ENCODE data around the gene PKD1L1. TPM values are rescaled to one million over a fixed set of nuclear protein-coding genes. Genes with fewer than 3 reads are reported as not detected.

The PKD1L1 gene
- total RNA-seq, 4 donors from 2014 or later, result 0.07 to 1.7 (median 0.98) TPM

DNA sequence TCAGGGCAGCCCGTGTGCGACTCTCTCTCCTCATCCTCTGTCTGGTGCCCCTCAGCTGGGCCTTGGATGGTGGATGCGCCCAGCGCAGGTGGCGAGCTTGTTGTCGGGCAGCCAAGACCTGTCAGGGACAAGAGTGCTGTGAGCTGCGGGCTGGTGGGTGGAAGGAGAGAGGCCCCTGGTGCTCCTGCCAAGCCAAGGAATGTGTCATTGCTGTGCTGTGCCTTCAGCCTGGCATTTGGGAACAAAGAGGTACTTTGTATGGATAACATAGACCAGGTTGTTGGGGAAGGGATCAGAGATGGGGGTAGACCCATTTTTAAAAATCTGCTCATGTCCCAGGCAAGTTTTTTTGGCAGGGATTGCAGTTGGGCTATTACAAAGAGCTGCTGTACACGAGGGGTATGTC, 120.9 kb downstream of the PKD1L1 start:
- no peak for ATAC-seq
- no peak for DNase-seq
- Histone ChIP-seq H3K4me3 (no peak overlapping the region), H3K27me3 (no peaks in the 10 kb centered on the region), H3K9me3 (no peaks in the 10 kb centered on the region), H3K4me1 (no peaks in the 10 kb centered on the region), H3K27ac (no peak overlapping the region), H3K36me3 (no peaks in the 10 kb centered on the region)
- TF ChIP-seq, protein P1, sequence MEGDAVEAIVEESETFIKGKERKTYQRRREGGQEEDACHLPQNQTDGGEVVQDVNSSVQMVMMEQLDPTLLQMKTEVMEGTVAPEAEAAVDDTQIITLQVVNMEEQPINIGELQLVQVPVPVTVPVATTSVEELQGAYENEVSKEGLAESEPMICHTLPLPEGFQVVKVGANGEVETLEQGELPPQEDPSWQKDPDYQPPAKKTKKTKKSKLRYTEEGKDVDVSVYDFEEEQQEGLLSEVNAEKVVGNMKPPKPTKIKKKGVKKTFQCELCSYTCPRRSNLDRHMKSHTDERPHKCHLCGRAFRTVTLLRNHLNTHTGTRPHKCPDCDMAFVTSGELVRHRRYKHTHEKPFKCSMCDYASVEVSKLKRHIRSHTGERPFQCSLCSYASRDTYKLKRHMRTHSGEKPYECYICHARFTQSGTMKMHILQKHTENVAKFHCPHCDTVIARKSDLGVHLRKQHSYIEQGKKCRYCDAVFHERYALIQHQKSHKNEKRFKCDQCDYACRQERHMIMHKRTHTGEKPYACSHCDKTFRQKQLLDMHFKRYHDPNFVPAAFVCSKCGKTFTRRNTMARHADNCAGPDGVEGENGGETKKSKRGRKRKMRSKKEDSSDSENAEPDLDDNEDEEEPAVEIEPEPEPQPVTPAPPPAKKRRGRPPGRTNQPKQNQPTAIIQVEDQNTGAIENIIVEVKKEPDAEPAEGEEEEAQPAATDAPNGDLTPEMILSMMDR (IDR thresholded peaks at IDR 0.05 in 4 of 5, conservative IDR thresholded peaks at IDR 0.05 in 1 of 5), result no peak
- TF ChIP-seq POLR2A (IDR thresholded peaks at IDR 0.05), result no peak
- in situ Hi-C loops (cut with MboI; ENCODE audit: low sequenced_read_pairs in 4 of 4) (loop anchor here in 2 of 4 donors (10.0 kb wide), 2 partner anchors 393 to 563 kb away; no protein-coding TSS in a partner anchor), intact Hi-C loops (cut with DNase I; ENCODE audit: low total_unique reads) (no loop called here)

DNA sequence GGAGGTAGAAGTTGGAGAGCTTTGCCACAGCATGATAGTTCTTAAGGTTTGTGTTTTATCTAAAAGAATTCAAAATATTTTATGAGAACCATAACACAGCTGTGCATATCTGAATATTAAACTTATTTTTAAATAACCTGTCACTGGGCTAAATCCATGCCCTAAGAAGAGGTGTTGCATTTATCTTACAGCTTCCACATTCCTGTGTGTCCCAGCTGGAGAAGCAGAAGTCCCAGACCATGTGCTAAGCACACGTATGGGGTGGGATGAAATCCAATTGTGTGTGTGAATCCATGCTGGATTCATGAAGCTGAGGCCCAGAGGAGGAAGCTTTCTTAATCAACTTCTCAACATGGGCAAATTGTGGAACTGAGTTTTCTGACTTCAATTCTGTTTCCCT, 121.5 kb downstream of the PKD1L1 start:
- DNase-seq (no peak), ATAC-seq (no peak)
- no peak overlapping the region for H3K27ac ChIP-seq
- no peaks in the 10 kb centered on the region for H3K4me1 ChIP-seq
- H3K27me3 ChIP-seq, result no peaks in the 10 kb centered on the region
- H3K9me3 ChIP-seq, result no peaks in the 10 kb centered on the region
- H3K36me3 ChIP-seq, result no peaks in the 10 kb centered on the region
- intact Hi-C loops (cut with DNase I; ENCODE audit: low total_unique reads) (no loop called here), in situ Hi-C loops (cut with MboI; ENCODE audit: low sequenced_read_pairs in 4 of 4) (loop anchor here in 2 of 4 donors (10.0 kb wide), 2 partner anchors 392 to 562 kb away; no protein-coding TSS in a partner anchor)
- no peak overlapping the region for H3K4me3 ChIP-seq
- no peak for TF ChIP-seq POLR2A (IDR thresholded peaks at IDR 0.05)
- TF ChIP-seq, protein P1 (IDR thresholded peaks at IDR 0.05 in 4 of 5, conservative IDR thresholded peaks at IDR 0.05 in 1 of 5), result no peak

DNA sequence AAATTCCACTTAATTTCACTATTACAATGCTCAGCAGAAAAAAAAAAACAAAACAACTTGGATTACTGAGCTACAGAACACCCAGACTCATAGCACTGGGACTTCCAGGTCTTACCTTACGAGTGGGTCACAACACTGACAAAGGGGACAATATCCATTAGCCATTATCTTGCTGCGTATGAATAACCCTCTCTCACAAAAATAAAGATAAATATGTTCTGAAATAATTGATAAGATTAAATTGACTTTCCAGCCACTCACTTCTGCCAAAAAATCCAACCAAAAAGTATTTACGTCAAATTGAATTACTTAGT, 128.7 kb downstream of the PKD1L1 start:
- intact Hi-C loops (cut with DNase I; ENCODE audit: low total_unique reads) (loop anchor here (1.0 to 10.0 kb wide), 5 partner anchors 62 to 553 kb away; partner anchors contain the start of gene TNS3), in situ Hi-C loops (cut with MboI; ENCODE audit: low sequenced_read_pairs in 4 of 4) (loop anchor here (10.0 to 25.0 kb wide), 4 partner anchors 232 to 555 kb away; partner anchors contain the start of gene TNS3 (in 2 of the 4))

DNA sequence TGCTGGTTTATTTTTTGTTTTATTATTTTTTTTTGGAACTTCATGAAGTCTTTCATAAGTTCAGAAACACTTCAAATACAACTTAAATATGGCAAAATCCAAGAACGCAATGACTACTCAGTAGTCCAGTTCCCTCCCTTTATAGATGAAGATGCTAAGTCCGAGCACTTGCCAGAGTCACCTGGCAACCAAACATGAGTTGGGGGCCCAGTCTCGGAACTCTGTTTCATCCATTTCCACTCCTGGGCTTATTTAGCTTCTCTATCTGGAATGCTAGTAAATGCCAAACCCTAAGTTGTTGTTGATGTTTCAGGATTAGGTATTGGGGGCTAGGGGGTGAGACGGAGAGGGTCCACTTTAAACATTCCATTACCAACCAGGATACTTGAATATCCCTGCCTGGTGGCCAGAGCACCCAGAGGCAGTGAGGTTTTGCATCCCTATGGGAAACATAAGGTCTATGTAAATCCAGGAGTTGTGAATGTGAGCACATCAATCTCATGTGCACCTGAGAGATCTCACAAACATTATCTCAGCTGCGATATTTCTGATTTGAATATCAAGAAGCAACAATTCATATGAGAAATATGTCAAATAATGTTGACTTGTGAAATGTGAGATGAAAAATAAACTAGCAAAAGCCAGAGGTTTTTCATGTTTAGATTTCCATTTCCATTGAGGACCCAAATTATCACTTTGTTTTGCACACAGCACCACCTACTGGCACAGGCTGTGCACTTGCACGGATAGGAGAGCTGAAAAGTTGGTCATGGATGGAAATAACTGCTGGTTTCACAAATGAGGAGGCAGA, 129.3 kb downstream of the PKD1L1 start:
- intact Hi-C loops (cut with DNase I; ENCODE audit: low total_unique reads), result loop anchor here (1.0 to 10.0 kb wide), 5 partner anchors 62 to 553 kb away; partner anchors contain the start of gene TNS3
- in situ Hi-C loops (cut with MboI; ENCODE audit: low sequenced_read_pairs in 4 of 4), result loop anchor here (10.0 to 25.0 kb wide), 4 partner anchors 232 to 554 kb away; partner anchors contain the start of gene TNS3 (in 2 of the 4)
- H3K4me3 ChIP-seq, result no peak overlapping the region
- H3K27ac ChIP-seq, result no peak overlapping the region
- peak; percentile 63 to 83 for ATAC-seq
- no peaks in the 10 kb centered on the region for H3K27me3 ChIP-seq
- TF ChIP-seq POLR2A (IDR thresholded peaks at IDR 0.05), result no peak
- TF ChIP-seq, protein P1 (IDR thresholded peaks at IDR 0.05 in 4 of 5, conservative IDR thresholded peaks at IDR 0.05 in 1 of 5), result peak; percentile 73 to 92 (median 87)
- no peaks in the 10 kb centered on the region for H3K36me3 ChIP-seq
- DNase-seq, result peak in 1 of 2 donors; percentile 47
- no peaks in the 10 kb centered on the region for H3K4me1 ChIP-seq
- no peaks in the 10 kb centered on the region for H3K9me3 ChIP-seq

More for the DNA sequence above, 128.7 kb downstream of the PKD1L1 start:
- Histone ChIP-seq H3K27me3 (no peaks in the 10 kb centered on the region), H3K4me1 (no peaks in the 10 kb centered on the region), H3K4me3 (no peak overlapping the region), H3K27ac (no peak overlapping the region), H3K36me3 (no peaks in the 10 kb centered on the region), H3K9me3 (no peaks in the 10 kb centered on the region)
- DNase-seq (no peak), ATAC-seq (peak in 1 of 2 donors; percentile 32)
- no peak for TF ChIP-seq POLR2A (IDR thresholded peaks at IDR 0.05)
- TF ChIP-seq, protein P1 (IDR thresholded peaks at IDR 0.05 in 4 of 5, conservative IDR thresholded peaks at IDR 0.05 in 1 of 5), result peak in 1 of 5 experiments; percentile 9
